ENCODE data around the gene FAM184A. TPM values are rescaled to one million over a fixed set of nuclear protein-coding genes. Genes with fewer than 3 reads are reported as not detected.

FAM184A gene
- total RNA-seq, 1 experiment from 2014 or later: 13.3 TPM

DNA sequence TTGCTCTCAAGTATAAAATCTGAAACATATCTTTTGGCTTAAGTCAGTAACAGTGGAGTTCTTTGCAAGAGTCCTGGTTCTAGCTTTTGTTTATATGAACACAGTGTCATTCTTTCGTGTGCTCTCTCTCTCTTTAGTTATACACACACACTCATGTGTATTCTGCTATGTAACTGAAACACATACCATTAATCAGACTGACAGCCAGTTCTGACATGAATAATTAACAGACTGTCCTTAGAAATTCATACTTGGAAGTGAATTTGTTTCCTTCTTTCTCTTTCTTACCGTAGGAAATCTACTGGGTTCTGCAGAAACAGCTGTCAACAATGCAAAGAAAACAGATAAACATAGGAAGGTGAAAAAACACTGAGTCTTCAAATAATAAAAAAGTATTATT is 146.0 kb downstream of the FAM184A start:
- Mint-ChIP-seq H3K27me3 (ENCODE audit: low read depth) (no peaks in the 10 kb centered on the region), H3K4me3 (no peak overlapping the region), H3K36me3 (peaks cover 37% of the 10 kb centered on the region), H3K4me1 (peaks cover 23% of the 10 kb centered on the region), H3K9me3 (peaks cover 11% of the 10 kb centered on the region), H3K27ac (no peak overlapping the region)
- DNase-seq (ENCODE audit: low spot score) (no peak), ATAC-seq (no peak)
- POLR2A ChIA-PET: no interaction called here
- CTCF ChIA-PET: no interaction called here
- TF ChIP-seq RELA (CRISPR knock-in tag; IDR thresholded peaks at IDR 0.05; ENCODE audit: borderline replicate concordance) (no peak), CBFB (CRISPR knock-in tag; IDR thresholded peaks at IDR 0.05; ENCODE audit: low read depth) (no peak), SMAD3 (CRISPR knock-in tag; IDR thresholded peaks at IDR 0.05; ENCODE audit: borderline replicate concordance) (no peak), ZNF121 (CRISPR knock-in tag; IDR thresholded peaks at IDR 0.05) (no peak), ETV6 (CRISPR knock-in tag; IDR thresholded peaks at IDR 0.05) (no peak), KAT7 (CRISPR knock-in tag; IDR thresholded peaks at IDR 0.05; ENCODE audit: borderline replicate concordance) (no peak), OVOL2 (CRISPR knock-in tag; IDR thresholded peaks at IDR 0.05; ENCODE audit: borderline replicate concordance) (no peak), SMAD4 (CRISPR knock-in tag; IDR thresholded peaks at IDR 0.05) (no peak), NFYB (CRISPR knock-in tag; conservative IDR thresholded peaks at IDR 0.05; ENCODE audit: low read depth) (no peak), NR3C1 (CRISPR knock-in tag; conservative IDR thresholded peaks at IDR 0.05; ENCODE audit: low read depth) (no peak), ZNF138 (CRISPR knock-in tag; conservative IDR thresholded peaks at IDR 0.05) (no peak), ZNF423 (CRISPR knock-in tag; IDR thresholded peaks at IDR 0.05) (no peak)
- TF ChIP-seq, protein P1, sequence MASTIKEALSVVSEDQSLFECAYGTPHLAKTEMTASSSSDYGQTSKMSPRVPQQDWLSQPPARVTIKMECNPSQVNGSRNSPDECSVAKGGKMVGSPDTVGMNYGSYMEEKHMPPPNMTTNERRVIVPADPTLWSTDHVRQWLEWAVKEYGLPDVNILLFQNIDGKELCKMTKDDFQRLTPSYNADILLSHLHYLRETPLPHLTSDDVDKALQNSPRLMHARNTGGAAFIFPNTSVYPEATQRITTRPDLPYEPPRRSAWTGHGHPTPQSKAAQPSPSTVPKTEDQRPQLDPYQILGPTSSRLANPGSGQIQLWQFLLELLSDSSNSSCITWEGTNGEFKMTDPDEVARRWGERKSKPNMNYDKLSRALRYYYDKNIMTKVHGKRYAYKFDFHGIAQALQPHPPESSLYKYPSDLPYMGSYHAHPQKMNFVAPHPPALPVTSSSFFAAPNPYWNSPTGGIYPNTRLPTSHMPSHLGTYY (CRISPR knock-in tag; IDR thresholded peaks at IDR 0.05): no peak
- TF ChIP-seq, protein P2, sequence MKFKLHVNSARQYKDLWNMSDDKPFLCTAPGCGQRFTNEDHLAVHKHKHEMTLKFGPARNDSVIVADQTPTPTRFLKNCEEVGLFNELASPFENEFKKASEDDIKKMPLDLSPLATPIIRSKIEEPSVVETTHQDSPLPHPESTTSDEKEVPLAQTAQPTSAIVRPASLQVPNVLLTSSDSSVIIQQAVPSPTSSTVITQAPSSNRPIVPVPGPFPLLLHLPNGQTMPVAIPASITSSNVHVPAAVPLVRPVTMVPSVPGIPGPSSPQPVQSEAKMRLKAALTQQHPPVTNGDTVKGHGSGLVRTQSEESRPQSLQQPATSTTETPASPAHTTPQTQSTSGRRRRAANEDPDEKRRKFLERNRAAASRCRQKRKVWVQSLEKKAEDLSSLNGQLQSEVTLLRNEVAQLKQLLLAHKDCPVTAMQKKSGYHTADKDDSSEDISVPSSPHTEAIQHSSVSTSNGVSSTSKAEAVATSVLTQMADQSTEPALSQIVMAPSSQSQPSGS (CRISPR knock-in tag; IDR thresholded peaks at IDR 0.05; ENCODE audit: borderline replicate concordance, low read depth): no peak
- TF ChIP-seq, protein P3, sequence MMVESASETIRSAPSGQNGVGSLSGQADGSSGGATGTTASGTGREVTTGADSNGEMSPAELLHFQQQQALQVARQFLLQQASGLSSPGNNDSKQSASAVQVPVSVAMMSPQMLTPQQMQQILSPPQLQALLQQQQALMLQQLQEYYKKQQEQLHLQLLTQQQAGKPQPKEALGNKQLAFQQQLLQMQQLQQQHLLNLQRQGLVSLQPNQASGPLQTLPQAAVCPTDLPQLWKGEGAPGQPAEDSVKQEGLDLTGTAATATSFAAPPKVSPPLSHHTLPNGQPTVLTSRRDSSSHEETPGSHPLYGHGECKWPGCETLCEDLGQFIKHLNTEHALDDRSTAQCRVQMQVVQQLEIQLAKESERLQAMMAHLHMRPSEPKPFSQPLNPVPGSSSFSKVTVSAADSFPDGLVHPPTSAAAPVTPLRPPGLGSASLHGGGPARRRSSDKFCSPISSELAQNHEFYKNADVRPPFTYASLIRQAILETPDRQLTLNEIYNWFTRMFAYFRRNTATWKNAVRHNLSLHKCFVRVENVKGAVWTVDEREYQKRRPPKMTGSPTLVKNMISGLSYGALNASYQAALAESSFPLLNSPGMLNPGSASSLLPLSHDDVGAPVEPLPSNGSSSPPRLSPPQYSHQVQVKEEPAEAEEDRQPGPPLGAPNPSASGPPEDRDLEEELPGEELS (CRISPR knock-in tag; IDR thresholded peaks at IDR 0.05): no peak
- TF ChIP-seq, protein P4, sequence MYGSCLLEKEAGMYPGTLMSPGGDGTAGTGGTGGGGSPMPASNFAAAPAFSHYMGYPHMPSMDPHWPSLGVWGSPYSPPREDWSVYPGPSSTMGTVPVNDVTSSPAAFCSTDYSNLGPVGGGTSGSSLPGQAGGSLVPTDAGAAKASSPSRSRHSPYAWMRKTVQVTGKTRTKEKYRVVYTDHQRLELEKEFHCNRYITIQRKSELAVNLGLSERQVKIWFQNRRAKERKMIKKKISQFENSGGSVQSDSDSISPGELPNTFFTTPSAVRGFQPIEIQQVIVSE (CRISPR knock-in tag; IDR thresholded peaks at IDR 0.05; ENCODE audit: borderline replicate concordance): no peak
- TF ChIP-seq, protein P5, sequence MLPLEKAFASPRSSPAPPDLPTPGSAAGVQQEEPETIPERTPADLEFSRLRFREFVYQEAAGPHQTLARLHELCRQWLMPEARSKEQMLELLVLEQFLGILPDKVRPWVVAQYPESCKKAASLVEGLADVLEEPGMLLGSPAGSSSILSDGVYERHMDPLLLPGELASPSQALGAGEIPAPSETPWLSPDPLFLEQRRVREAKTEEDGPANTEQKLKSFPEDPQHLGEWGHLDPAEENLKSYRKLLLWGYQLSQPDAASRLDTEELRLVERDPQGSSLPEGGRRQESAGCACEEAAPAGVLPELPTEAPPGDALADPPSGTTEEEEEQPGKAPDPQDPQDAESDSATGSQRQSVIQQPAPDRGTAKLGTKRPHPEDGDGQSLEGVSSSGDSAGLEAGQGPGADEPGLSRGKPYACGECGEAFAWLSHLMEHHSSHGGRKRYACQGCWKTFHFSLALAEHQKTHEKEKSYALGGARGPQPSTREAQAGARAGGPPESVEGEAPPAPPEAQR (CRISPR knock-in tag; IDR thresholded peaks at IDR 0.05): no peak

DNA sequence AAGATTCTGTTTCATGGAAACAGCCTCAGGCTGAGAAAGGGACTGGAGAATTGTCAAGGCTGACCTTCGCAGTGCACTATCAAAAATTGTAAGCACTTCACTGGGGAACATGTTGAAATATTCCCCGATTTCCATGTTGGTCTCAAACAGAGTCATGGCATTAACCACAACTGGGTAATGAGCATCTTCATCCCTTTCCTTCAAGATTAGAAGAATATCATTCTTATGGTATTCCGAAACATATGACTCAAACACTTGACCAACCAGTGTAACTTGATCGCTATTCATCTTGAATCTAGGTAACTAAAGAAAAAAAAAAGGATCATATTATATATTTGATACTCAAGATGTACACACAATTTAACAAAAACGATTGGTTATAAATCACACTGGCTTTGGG is 147.0 kb downstream of the FAM184A start:
- H3K4me3 Mint-ChIP-seq: no peak overlapping the region
- DNase-seq (ENCODE audit: low spot score) (no peak), ATAC-seq (no peak)
- POLR2A ChIA-PET: no interaction called here
- H3K27me3 Mint-ChIP-seq (ENCODE audit: low read depth): no peaks in the 10 kb centered on the region
- peaks cover 35% of the 10 kb centered on the region for H3K36me3 Mint-ChIP-seq
- peaks cover 3% of the 10 kb centered on the region for H3K9me3 Mint-ChIP-seq
- no peak overlapping the region for H3K27ac Mint-ChIP-seq
- CTCF ChIA-PET: no interaction called here
- peaks cover 21% of the 10 kb centered on the region for H3K4me1 Mint-ChIP-seq
- TF ChIP-seq GABPB1 (CRISPR knock-in tag; IDR thresholded peaks at IDR 0.05) (no peak), JAZF1 (CRISPR knock-in tag; IDR thresholded peaks at IDR 0.05) (no peak), FOXP1 (CRISPR knock-in tag; IDR thresholded peaks at IDR 0.05; ENCODE audit: borderline replicate concordance) (no peak), FOXJ3 (CRISPR knock-in tag; IDR thresholded peaks at IDR 0.05; ENCODE audit: borderline replicate concordance) (no peak)
- TF ChIP-seq, protein P6, sequence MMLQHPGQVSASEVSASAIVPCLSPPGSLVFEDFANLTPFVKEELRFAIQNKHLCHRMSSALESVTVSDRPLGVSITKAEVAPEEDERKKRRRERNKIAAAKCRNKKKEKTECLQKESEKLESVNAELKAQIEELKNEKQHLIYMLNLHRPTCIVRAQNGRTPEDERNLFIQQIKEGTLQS (CRISPR knock-in tag; conservative IDR thresholded peaks at IDR 0.05): no peak
- TF ChIP-seq, protein P7, sequence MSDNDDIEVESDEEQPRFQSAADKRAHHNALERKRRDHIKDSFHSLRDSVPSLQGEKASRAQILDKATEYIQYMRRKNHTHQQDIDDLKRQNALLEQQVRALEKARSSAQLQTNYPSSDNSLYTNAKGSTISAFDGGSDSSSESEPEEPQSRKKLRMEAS (CRISPR knock-in tag; IDR thresholded peaks at IDR 0.05): no peak
- TF ChIP-seq, protein P8, sequence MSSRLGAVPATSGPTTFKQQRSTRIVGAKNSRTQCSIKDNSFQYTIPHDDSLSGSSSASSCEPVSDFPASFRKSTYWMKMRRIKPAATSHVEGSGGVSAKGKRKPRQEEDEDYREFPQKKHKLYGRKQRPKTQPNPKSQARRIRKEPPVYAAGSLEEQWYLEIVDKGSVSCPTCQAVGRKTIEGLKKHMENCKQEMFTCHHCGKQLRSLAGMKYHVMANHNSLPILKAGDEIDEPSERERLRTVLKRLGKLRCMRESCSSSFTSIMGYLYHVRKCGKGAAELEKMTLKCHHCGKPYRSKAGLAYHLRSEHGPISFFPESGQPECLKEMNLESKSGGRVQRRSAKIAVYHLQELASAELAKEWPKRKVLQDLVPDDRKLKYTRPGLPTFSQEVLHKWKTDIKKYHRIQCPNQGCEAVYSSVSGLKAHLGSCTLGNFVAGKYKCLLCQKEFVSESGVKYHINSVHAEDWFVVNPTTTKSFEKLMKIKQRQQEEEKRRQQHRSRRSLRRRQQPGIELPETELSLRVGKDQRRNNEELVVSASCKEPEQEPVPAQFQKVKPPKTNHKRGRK (CRISPR knock-in tag; IDR thresholded peaks at IDR 0.05; ENCODE audit: borderline replicate concordance): no peak
- TF ChIP-seq, protein P9, sequence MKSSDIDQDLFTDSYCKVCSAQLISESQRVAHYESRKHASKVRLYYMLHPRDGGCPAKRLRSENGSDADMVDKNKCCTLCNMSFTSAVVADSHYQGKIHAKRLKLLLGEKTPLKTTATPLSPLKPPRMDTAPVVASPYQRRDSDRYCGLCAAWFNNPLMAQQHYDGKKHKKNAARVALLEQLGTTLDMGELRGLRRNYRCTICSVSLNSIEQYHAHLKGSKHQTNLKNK (CRISPR knock-in tag; IDR thresholded peaks at IDR 0.05): no peak
- TF ChIP-seq, protein P3 (CRISPR knock-in tag; IDR thresholded peaks at IDR 0.05): no peak

All from WTC11 (cell line).